HG03469 (cell line): ENCODE results near the gene CTTNBP2.

Experiments used
- ATAC-seq: cut with Tn5 transposase; IDR thresholded peaks from one replicate; pipeline ENCODE4 v1.9.1; 2021; ENCODE audit warnings: mild to moderate bottlenecking, moderate library complexity, moderate number of reproducible peaks; ENCODE audit not compliant: unreplicated experiment

The CTTNBP2 gene

DNA sequence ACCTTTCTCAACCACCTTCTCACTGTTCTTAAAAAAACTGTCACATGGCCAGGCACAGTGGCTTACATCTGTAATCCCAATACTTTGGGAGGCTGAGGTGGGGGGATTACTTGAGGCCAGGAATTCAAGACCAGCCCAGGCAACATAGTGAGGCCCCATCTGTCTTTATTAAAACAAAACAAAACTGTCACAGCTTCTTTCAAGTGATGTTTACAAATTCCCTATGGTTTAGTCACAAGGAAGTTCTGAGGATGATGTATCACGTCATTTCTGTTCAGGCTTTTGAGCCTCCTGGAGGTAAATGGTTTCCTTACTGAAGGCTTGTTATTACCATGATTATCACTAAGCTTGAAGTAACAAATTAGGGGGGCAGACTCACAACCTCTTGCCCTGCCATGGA, 207.2 kb downstream of the CTTNBP2 start:
- no peak for ATAC-seq

DNA sequence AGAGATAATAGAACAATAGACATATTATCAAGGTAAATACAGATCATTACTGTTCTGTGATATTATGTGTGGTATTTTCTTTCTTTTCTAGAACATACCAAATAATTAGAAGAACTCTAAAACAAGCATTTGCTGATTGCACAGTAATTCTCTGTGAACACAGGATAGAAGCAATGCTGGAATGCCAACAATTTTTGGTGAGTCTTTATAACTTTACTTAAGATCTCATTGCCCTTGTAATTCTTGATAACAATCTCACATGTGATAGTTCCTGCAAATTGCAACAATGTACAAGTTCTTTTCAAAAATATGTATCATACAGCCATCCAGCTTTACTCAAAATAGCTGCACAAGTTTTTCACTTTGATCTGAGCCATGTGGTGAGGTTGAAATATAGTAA, 207.9 kb downstream of the CTTNBP2 start:
- no peak for ATAC-seq

DNA sequence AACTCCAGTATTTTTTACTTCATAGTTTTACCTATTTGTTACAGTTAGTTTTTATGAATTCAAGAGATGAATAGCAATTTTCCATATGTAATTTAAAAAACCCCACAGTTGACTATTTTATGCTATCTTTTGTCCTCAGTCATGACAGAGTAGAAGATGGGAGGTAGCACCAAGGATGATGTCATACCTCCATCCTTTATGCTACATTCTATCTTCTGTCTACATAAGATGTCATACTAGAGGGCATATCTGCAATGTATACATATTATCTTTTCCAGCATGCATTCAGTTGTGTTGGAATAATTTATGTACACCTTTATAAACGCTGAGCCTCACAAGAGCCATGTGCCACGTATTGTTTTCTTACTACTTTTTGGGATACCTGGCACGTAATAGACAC, 209.2 kb downstream of the CTTNBP2 start:
- ATAC-seq, result no peak

- no peak for ATAC-seq
Observed at GRCh38 chr7:117661328-117661727, 211.9 kb downstream of the CTTNBP2 start.
